ENCODE results near the gene SUFU.

Gene SUFU

DNA sequence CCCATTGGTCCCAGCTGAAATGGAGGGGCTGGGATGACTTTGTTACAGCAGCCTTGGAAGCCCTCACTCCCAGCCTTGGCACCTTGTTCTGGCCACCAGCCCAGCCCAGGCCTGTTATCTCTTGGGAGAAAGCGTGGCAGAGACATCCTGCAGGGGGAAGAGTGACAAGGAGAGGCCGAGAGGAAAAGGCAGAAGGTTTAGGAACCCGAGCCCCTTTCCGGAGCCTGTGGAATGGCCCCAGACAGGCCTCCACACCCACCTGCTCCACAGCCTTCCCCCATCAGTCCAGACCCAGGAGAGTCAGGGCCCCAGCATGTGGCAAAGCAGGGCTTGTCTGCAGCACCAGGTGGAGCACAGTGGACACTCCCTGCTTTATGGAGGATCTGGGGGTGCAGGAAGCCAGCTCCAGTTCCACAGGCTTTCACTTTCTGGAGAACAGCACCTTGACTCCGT is 116.4 kb downstream of the SUFU start:
- TF ChIP-seq, protein P1, sequence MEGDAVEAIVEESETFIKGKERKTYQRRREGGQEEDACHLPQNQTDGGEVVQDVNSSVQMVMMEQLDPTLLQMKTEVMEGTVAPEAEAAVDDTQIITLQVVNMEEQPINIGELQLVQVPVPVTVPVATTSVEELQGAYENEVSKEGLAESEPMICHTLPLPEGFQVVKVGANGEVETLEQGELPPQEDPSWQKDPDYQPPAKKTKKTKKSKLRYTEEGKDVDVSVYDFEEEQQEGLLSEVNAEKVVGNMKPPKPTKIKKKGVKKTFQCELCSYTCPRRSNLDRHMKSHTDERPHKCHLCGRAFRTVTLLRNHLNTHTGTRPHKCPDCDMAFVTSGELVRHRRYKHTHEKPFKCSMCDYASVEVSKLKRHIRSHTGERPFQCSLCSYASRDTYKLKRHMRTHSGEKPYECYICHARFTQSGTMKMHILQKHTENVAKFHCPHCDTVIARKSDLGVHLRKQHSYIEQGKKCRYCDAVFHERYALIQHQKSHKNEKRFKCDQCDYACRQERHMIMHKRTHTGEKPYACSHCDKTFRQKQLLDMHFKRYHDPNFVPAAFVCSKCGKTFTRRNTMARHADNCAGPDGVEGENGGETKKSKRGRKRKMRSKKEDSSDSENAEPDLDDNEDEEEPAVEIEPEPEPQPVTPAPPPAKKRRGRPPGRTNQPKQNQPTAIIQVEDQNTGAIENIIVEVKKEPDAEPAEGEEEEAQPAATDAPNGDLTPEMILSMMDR (IDR thresholded peaks at IDR 0.05; ENCODE audit: low read depth, low read length, missing control alignments) = no peak
- no peak for DNase-seq (ENCODE audit: low read depth)
- no peak overlapping the region for H3K4me3 ChIP-seq (ENCODE audit: low read depth, low read length)

DNA sequence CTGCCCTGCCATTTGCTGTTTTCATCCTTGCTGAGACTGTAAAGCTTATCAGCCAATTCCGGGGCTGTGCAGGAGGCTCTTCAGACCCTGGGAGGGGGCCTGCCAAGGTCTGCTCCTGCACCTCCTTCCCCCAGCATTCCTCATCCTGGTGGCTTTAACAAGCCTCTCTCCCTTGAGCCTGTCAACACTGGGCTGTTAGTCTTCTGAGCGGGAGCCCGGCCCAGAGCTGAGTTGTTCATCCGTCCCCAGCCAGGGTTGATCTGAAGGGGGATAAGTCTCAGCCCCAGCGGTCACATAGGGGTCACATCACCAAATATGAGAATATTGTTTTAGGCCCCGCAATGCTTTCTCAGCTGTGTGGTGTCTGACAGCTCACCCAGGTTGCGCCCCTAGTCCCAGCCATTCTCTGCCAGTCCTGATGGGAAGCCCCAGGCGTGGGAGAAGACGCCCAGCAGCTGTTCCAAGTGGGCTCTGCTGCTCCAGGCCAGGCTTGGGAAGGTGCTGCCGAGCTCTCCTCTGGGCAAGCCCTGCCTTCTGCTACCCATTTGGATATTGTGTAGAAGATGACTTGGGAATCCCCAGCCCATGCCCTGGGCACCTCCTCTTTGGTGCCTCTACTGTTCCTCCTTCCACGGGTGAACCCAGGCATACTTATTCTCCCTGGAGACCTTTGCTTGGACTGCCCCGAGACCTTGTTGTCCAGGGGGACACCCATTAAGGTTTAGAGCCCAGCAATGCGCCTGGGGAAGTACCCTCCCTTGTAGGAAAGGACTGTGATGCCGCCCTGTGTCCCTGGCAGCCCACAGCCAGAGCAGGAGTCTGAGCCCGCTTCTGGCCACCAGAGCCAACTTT is 117.0 kb downstream of the SUFU start:
- no peak for DNase-seq (ENCODE audit: low read depth)
- H3K4me3 ChIP-seq (ENCODE audit: low read depth, low read length) = no peak overlapping the region
- TF ChIP-seq, protein P1 (IDR thresholded peaks at IDR 0.05; ENCODE audit: low read depth, low read length, missing control alignments) = no peak

DNA sequence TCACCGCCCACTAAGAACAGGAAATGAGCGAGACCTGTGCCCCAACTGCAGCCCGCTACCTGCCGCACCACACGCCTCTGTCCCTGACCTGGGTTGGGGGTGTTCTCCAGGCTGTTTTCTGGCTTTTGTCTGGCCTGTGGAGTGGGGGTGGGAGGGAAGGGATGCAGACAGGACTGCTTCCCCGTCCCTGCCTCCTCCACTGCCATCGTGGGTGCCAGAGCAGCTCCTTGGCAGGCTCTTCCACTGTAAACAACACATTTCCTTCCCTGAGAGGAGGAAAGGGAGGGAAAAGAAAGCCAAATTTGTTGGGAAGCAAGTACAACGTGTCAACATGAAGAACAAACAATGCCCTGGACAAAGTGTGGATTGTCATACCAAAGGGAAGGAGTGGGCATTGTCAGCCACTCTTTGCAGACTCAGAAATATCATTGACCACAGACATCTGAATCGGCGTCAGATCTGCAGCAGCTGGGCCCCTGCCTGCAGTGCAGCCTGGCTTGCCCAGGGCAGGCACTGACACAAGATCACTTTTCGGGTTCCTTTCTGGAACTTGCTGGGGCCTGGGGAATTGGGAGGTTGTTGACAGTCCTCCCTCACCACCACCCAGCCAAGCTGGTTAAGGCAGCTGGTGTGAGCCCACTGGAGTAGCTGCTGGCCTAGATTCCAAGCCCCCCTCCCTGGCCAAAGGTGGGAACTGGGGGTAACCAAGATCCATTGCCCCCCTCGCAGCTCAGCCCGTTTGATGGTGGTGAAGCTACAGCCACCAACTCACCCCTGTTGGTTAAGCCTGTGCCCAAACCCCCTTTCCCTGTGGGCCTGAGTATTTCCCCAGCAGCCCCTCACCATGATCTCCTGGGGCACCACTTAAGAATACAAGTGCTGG is 117.9 kb downstream of the SUFU start:
- TF ChIP-seq, protein P1 (IDR thresholded peaks at IDR 0.05; ENCODE audit: low read depth, low read length, missing control alignments) = no peak
- no peak overlapping the region for H3K4me3 ChIP-seq (ENCODE audit: low read depth, low read length)
- DNase-seq (ENCODE audit: low read depth) = no peak

DNA sequence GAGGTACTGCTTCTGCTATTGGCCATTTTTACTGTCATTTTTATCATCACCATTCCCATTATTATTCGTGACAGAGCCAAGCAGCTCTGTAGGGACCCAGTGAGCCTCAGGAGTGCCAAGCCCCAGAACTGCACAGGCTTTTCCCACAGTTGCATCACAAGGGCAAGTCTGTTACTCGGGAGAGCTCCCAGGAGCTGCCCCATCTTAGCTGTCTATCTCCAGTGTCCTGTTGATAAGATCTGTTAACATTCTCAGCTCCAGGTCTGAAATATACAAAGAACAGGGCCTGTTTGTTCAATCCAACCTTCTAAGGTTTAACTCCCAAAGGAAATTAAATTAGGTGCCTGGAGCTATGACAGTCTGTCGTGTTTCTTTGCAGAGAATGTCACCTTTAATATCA is 120.3 kb downstream of the SUFU start:
- TF ChIP-seq, protein P1 (IDR thresholded peaks at IDR 0.05; ENCODE audit: low read depth, low read length, missing control alignments) = no peak
- H3K4me3 ChIP-seq (ENCODE audit: low read depth, low read length) = no peak overlapping the region

DNA sequence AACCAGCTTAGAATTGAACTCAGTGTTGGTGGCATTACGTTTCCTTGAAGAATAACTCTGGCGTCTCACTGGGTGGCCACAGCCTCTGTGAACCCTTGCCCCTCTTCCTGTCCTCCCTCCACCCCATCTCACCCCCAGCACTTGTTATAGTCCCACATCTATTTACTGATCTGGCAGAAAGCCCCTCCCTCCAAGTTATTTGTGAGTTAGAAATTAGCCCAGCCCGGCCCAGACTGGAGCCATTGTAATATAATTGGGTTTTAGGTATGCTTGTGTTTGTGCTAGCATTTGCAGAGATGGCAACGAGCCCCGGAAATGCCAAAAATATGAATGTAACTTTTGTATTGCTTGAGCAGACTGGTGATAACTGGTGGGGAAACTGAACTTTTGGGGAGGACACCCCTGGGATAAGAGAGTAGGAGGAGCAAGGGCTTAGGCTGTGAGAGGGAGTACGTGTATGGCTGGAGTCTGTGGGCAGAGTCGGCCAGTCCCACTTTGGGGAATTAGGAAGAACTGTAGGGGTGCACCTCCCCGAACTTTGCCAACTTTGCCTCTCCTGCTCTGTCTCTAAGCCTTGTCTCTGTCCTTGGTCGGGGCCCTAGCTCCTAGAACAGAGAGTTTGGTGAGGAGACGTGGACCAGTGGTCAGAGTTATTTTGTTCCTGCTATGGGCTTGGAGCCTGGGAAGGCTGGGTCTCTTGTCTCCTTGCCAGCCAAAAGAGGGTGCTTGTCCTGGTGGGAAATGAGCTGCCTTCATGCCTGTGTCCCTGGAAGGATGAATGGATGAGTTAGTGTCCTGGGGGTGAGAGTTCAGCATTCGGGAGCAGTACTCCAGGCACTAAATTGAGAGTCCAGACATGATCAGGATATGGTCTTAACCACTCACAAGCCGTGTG is 121.2 kb downstream of the SUFU start:
- no peak for DNase-seq (ENCODE audit: low read depth)
- TF ChIP-seq, protein P1 (IDR thresholded peaks at IDR 0.05; ENCODE audit: low read depth, low read length, missing control alignments) = no peak

More for the DNA sequence above, 120.3 kb downstream of the SUFU start:
- DNase-seq (ENCODE audit: low read depth) = no peak

DNA sequence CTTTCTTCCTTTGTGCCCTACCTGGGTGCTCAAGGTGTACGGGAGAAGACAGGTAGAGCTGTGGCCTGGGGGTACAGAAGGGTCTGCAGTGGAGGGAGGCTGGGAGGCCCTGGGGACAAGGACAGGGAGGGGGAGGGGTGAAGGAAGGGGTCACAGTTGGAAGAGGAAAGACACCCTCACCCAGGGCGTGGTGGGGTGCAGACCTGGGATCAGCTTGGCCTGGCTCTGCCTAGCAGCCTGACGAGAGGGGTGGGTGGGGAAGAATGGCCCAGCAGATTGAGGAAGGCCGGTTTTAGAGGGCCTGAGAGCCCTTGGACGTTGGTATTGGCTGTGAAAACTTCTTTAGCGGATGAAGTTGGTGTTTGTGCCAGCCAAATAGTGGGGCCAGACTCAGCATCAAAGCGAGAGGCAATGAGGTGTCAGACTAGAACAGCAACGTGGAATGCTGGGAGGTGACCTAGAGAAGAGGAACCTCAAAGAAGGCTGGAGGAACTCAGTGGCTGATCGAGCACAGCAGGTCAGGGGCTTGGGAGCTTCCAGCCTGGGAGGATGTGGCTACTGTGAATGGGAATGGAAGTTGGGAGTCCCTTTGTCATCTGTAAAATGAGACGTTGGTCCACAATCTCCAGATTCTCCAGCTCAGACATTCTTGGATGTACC is 122.4 kb downstream of the SUFU start:
- TF ChIP-seq, protein P1 (IDR thresholded peaks at IDR 0.05; ENCODE audit: low read depth, low read length, missing control alignments) = no peak
- DNase-seq (ENCODE audit: low read depth) = no peak
- no peak overlapping the region for H3K4me3 ChIP-seq (ENCODE audit: low read depth, low read length)

More for the DNA sequence above, 121.2 kb downstream of the SUFU start:
- no peak overlapping the region for H3K4me3 ChIP-seq (ENCODE audit: low read depth, low read length)

All from GM12864 (cell line).